ENCODE measurements around the gene SRSF2.

DNA sequence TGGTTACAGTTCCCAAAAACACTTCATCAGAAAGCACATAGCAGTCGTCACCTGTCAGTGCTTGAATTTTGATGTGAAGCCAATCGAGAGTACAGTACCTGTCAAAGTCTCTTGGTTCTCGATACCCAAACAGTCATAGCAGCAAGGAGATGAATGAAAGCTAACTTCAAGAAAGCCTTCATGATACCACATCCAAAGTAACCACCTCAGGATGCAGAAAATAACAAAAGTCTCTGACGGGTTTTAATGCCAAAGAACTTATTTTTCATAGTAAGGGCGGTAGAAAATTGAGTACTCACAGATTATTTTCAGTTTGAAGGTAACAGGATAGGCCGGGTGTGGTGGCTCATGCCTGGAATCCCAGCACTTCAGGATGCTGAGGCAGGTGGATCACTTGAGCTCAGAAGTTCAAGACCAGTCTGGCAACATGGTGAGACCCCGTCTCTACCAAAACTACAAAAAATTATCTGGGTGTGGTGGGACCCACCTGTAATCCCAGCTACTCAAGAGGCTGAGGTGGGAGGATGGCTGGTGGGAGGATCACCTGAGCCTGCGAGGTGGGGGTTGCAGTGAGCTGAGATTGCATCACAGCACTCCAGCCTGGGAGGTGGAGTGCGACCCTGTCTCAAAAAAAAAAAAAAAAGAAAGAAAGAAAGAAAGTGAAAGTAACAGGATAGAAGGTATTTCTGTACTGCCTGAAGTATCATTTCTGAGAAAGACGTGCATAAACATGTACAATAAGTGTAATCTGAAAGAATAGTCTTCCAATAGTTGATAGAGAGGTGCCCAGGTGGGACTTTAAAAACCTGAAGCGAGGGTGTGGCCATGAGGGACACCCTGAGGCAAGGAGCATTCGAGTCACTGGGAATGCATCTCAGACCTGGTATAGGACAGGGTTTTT is 16.2 kb upstream of the SRSF2 start:
- TF ChIP-seq, protein P1, sequence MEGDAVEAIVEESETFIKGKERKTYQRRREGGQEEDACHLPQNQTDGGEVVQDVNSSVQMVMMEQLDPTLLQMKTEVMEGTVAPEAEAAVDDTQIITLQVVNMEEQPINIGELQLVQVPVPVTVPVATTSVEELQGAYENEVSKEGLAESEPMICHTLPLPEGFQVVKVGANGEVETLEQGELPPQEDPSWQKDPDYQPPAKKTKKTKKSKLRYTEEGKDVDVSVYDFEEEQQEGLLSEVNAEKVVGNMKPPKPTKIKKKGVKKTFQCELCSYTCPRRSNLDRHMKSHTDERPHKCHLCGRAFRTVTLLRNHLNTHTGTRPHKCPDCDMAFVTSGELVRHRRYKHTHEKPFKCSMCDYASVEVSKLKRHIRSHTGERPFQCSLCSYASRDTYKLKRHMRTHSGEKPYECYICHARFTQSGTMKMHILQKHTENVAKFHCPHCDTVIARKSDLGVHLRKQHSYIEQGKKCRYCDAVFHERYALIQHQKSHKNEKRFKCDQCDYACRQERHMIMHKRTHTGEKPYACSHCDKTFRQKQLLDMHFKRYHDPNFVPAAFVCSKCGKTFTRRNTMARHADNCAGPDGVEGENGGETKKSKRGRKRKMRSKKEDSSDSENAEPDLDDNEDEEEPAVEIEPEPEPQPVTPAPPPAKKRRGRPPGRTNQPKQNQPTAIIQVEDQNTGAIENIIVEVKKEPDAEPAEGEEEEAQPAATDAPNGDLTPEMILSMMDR (IDR thresholded peaks at IDR 0.05): no peak
- no peak for TF ChIP-seq POLR2AphosphoS5 (IDR thresholded peaks at IDR 0.05)
